Stimulated activated CD8-positive, alpha-beta memory T cell treated with anti-CD3 and anti-CD28 coated beads, Interleukin-15, amount 100 ng/mL, for 48 hours (primary cell): ENCODE measurements around the gene BCL2L13.
"Not testable (repeated sequence)": the region's sequence is repeated elsewhere in the genome, so short reads cannot be mapped to it uniquely, and the experiment has no call there.

Experiments
- DNase-seq, 2 donors: peaks; one replicate each; pipeline ENCODE4 v3.0.0-alpha.2; 2020; ENCODE audit warnings: low read depth in 2 of 2

Gene BCL2L13

GRCh38 chr22:17636850-17637249 is 1.7 kb upstream of the BCL2L13 start:
- DNase-seq = not testable (repeated sequence)

GRCh38 chr22:17637490-17638181 is 921 bp upstream of the BCL2L13 start:
- no peak for DNase-seq

GRCh38 chr22:17638182-17638431 is 450 bp upstream of the BCL2L13 start:
- no peak for DNase-seq

- DNase-seq = no peak
Measured at GRCh38 chr22:17639247-17639741, 737 bp downstream of the BCL2L13 start.

- no peak for DNase-seq
Measured at GRCh38 chr22:17641269-17641668, 2.7 kb downstream of the BCL2L13 start.

- DNase-seq = not testable (repeated sequence)
Measured at GRCh38 chr22:17642357-17642756, 3.8 kb downstream of the BCL2L13 start.

- no peak for DNase-seq
Measured at GRCh38 chr22:17647452-17647851, 8.9 kb downstream of the BCL2L13 start.

- DNase-seq = no peak
Measured at GRCh38 chr22:17647991-17648390, 9.4 kb downstream of the BCL2L13 start.

GRCh38 chr22:17648569-17648968 is 10.0 kb downstream of the BCL2L13 start:
- DNase-seq = no peak

GRCh38 chr22:17655289-17655688 is 16.7 kb downstream of the BCL2L13 start:
- DNase-seq = no peak

GRCh38 chr22:17656870-17657395 is 18.4 kb downstream of the BCL2L13 start:
- no peak for DNase-seq

GRCh38 chr22:17664414-17665055 is 26.0 kb downstream of the BCL2L13 start:
- no peak for DNase-seq

- no peak for DNase-seq
Measured at GRCh38 chr22:17665248-17665647, 26.7 kb downstream of the BCL2L13 start.

- DNase-seq = no peak
Measured at GRCh38 chr22:17665854-17666253, 27.3 kb downstream of the BCL2L13 start.

GRCh38 chr22:17671521-17672092 is 33.0 kb downstream of the BCL2L13 start:
- DNase-seq = not testable (repeated sequence)

- peak in 1 of 2 donors; percentile 4 for DNase-seq
Measured at GRCh38 chr22:17672417-17672991, 33.9 kb downstream of the BCL2L13 start.

- DNase-seq = no peak
Measured at GRCh38 chr22:17674152-17674551, 35.6 kb downstream of the BCL2L13 start.

GRCh38 chr22:17675584-17675983 is 37.0 kb downstream of the BCL2L13 start:
- DNase-seq = no peak

- no peak for DNase-seq
Measured at GRCh38 chr22:17678817-17679385, 40.3 kb downstream of the BCL2L13 start.

- DNase-seq = no peak
Measured at GRCh38 chr22:17684245-17684644, 45.7 kb downstream of the BCL2L13 start.

GRCh38 chr22:17692841-17693240 is 54.3 kb downstream of the BCL2L13 start:
- no peak for DNase-seq

GRCh38 chr22:17694193-17694592 is 55.6 kb downstream of the BCL2L13 start:
- no peak for DNase-seq
